NK-92 (cell line): Measurements from ENCODE around the gene SNX24.
"Not testable (repeated sequence)": the region's sequence is repeated elsewhere in the genome, so short reads cannot be mapped to it uniquely, and the experiment has no call there.

Experiments
- DNase-seq: peaks from one replicate; lab custom pipeline; 2025; ENCODE audit not compliant: unreplicated experiment; lab: John Stamatoyannopoulos, UW

SNX24 gene

DNA sequence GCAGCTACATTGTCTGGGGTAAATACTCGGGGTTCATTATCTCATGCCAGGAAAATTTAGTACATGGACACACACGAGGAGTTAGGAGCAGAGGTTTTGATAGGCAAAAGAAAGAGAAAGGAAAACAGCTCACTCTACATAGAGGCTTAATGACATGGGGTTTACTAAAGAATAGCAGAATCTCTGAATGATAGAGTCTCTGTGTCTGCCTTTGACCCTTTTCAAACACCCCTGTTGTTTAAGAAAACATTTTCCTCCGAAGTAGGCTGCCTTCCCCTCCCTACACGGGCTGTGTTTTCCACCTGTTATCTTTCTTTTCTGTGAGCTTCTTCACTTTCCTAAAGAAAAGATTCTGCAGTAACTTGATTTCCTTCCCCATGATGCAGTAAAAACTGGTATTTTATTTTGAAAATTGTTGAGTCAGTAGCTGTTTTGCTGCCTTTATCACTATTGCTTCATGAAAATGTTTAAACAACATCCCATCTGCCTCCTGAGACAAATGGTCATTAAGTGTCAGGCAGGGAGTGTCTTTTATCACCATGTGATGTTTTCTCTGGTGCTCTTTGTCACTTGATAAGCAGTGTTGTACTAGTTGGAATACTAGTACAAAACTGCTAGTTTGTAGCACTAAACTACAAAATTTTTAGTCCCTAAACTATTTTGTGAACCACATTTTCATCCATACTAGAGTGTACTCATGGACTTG is 114.5 kb downstream of the SNX24 start:
- no peak for DNase-seq

DNA sequence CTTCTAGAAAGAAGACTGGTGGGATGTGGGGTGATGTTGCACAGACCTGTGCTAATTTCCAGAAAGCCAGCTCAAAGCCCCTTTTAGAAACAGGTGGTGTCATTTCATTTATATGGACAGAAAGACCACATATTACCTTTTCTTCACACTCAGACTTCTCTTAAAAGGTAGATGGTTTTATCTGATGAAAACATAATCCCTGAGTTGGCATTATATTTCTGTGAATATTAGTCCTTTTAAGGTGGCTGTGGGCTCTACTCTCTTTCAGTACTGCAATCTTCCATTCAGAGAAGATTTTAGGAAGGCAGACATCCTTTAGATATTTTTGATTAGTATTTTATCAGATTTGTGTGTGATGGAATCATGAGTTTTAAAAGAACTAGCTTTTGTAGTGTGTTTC is 117.9 kb downstream of the SNX24 start:
- DNase-seq: no peak

DNA sequence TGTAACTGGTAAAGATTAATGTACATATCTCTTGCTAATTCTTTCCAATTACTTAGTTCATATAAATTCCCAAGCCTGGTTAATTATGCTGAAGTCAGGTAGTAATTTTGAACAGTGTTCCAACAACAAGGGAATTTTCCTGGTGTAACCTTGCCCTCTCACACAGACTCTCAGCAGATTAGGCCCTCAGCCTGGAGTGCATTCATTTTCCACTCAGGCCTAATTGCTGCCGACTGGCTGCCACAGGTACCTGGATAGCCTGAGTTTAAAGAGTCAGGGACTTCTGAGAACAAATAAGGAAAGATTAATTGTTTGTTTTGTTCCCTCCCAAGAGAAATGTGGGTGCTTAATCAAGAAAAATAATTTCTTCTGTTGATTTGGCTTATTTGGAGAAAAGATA is 119.7 kb downstream of the SNX24 start:
- no peak for DNase-seq

- no peak for DNase-seq
These were observed 121.7 kb downstream of the SNX24 start for GRCh38 chr5:122967085-122967484.

DNA sequence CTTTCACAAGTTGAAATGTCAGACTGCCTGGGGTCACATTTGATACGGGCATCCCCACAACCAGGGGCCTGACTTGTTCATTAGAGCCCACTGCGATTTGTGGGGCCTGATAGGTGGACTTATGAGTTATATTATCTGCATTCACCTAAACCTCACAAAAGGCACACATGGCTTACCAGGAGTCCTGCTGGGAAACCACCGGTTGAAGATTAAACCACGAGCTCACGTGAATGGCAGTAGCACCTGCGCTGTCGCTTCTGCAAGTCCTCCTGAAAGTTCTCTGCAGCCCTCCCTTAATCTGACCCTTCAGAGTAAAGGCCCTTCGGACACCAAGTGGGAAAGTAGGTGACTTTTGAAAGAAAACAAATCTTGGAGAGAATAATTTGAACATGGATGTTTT is 122.2 kb downstream of the SNX24 start:
- DNase-seq: no peak

DNA sequence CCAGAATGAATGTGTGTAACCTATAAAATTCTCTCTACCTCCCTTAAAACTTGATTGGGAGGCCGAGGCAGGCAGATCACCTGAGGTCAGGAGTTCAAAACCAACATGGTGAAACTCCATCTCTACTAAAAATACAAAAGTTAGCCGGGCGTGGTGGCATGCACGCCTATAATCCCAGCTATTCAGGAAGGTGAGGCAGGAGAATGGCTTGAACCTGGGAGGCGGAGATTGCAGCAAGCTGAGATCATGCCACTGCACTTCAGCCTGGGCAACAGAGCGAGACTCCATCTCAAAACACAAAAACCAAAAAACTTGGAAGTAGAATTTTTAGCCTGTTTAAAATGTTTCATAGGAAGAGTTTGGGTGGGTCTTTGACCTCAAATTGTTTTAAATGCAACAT is 122.6 kb downstream of the SNX24 start:
- not testable (repeated sequence) for DNase-seq

DNA sequence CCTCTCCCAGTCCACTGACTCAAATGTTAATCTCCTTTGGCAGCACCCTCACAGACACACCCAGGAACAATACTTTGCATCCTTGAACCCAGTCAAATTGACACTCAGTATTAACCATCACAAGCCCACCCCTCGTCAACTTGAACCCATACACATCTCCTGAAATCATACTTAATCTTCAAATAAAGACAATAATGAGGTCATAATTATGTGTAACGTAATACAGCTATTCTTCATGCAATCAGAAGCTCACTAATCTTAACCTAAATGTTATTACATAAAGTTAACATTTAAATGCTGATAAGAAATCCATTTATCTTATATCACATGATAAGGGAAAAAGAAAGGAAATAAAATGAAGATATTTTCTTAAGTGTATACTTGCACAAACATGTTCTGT is 125.9 kb downstream of the SNX24 start:
- DNase-seq: no peak

- no peak for DNase-seq
These were observed 127.5 kb downstream of the SNX24 start for GRCh38 chr5:122972877-122973276.

- not testable (repeated sequence) for DNase-seq
These were observed 128.3 kb downstream of the SNX24 start for GRCh38 chr5:122973759-122974158.

- not testable (repeated sequence) for DNase-seq
These were observed 128.8 kb downstream of the SNX24 start for GRCh38 chr5:122974251-122974650.

- no peak for DNase-seq
These were observed 131.9 kb downstream of the SNX24 start for GRCh38 chr5:122977319-122977718.

DNA sequence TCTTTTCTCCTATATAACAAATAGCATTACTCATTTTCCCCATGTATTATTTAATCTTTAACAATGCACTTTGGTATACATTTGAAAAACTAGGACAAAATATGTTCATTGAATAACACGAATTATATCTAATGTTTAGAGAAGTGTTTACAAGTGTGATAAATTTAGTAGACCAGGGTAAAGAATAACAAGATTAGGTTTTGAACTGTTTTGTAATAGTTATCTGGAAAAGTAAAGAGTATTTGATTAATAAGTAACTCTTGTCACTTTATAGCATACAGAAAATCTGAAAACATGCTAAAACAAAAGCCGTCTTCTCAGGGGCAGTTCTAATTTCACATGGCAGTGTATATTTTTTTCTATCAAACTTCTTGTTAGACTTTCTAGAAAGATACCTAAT is 132.7 kb downstream of the SNX24 start:
- DNase-seq: no peak

DNA sequence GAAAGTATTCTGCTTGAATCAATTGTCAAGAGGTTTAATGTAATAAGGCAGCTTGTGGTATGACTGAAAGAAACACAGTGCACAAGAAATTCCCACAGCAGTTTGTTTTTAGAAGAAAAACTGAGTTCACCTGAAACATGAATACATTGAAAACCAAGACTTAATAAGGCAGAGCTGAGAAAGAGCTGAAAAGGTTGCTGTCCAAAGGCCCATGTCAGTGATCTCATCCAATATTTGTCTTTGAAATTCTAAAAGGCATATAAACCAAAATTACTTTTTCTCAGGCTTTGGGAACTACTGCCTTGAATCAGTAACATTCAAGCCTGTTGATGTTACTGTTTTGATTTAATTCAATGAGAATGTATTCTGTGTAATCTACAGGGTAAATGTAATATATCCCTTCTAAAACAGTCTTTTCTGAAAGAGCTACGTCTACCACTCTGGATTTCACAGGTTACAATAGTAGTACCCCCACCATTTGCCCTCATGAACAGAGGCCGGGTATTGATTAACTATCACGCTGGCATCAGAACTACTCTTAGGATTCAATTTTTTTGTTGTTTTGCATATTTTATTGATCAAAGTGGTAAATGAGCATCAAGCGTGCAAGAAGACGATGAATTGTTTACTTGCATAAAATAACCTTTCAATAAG is 133.4 kb downstream of the SNX24 start:
- DNase-seq: no peak

GRCh38 chr5:122981846-122982245 is 136.4 kb downstream of the SNX24 start:
- DNase-seq: no peak

GRCh38 chr5:122982376-122982775 is 137.0 kb downstream of the SNX24 start:
- DNase-seq: no peak

DNA sequence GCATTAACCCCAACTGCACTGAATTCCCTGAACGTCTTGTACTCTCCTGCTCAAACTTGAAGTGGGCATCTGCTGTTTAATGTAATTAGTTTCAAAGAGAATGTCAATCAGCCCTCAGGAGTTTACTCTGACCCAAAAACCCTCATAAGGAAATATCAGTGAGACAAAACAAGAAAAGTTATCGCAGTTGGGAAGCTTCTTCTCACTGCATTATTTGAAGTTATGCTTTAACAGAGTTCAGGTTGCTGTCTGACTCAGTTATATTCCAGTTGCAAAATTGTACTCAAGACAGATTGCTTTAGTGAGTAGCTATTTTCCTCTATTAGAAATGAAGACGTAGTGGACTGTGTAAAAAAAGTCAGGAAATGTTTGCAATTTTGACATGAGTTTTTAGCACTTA is 139.0 kb downstream of the SNX24 start:
- DNase-seq: no peak

GRCh38 chr5:122985006-122985700 is 139.7 kb downstream of the SNX24 start:
- DNase-seq: no peak

DNA sequence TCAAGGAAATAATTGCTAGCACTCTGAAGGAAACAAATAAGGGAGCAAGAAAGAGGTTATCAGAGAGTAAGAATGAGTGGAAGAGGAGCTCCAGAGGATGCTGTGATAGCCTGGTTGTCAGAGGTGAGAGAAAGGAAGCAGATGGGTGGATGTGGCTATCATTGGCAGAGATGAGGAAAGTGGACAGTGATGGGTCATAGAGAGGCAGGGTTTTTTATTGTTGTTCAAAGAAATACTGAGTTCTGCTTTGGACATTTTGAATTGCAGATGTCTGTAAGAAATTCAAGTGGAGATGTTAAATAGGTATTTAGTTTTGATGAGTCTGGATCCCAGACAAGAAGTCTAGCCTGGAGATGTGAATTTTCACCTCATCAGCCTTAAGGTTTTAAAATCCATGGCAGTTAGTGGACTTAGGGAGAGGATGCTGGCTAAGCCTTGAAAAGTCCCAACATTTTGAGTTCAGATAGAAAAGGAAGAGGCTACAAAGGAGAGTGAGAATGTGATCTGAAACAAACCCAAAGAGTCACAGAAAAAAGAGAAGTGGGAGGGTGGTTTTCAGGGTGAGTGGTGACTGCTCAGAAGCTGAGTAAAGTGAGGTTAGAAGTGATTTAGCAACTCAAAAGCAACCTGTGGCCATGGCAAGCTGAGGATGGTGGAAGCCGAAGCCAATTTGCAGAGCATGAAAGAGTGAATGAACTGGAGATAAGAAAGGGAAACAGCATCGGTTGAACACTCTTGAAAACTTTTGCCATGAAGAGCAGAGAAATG is 140.7 kb downstream of the SNX24 start:
- no peak for DNase-seq

- no peak for DNase-seq
These were observed 150.7 kb downstream of the SNX24 start for GRCh38 chr5:122996091-122996490.

- DNase-seq: no peak
These were observed 151.9 kb downstream of the SNX24 start for GRCh38 chr5:122997294-122997693.

- DNase-seq: no peak
These were observed 154.6 kb downstream of the SNX24 start for GRCh38 chr5:122999947-123000563.
